Activated CD8-positive, alpha-beta T cell treated with anti-CD3 and anti-CD28 coated beads for 36 hours (primary cell): Measurements from ENCODE around the gene SLC38A10. TPM values are rescaled to one million over a fixed set of nuclear protein-coding genes. Genes with fewer than 3 reads are reported as not detected.

Experiments used
- ATAC-seq: fragments of 200-7000 bp; cut with Tn5 transposase; one replicate; pipeline ENCODE4 v1.10.0; 2021; ENCODE audit warnings: mild to moderate bottlenecking, moderate library complexity
- CTCF ChIA-PET: fragments of 350-600 bp; sonication (Branson Sonifier 250); formaldehyde crosslinking; loops from one replicate; lab custom pipeline; 2021; ENCODE audit warnings: antibody characterized with exemption; lab: Charles Lee
- POLR2A ChIA-PET: fragments of 350-600 bp; sonication (Branson Sonifier 250); formaldehyde crosslinking; loops from one replicate; lab custom pipeline; 2021; ENCODE audit warnings: antibody characterized with exemption; lab: Charles Lee
- DNase-seq: peaks from one replicate; pipeline ENCODE4 v3.0.0-alpha.2; 2020
- H3K27ac Mint-ChIP-seq: one replicate; pipeline ENCODE4 v1.8.0; 2021; ENCODE audit warnings: mild to moderate bottlenecking, mixed read lengths
- H3K27me3 Mint-ChIP-seq: one replicate; pipeline ENCODE4 v1.8.0; 2021; ENCODE audit warnings: mixed read lengths
- H3K36me3 Mint-ChIP-seq: one replicate; pipeline ENCODE4 v1.8.0; 2021; ENCODE audit warnings: low read depth, mixed read lengths
- H3K4me1 Mint-ChIP-seq: one replicate; pipeline ENCODE4 v1.8.0; 2021; ENCODE audit warnings: low read depth, mixed read lengths
- H3K4me3 Mint-ChIP-seq: one replicate; pipeline ENCODE4 v1.8.0; 2021; ENCODE audit warnings: mild to moderate bottlenecking, moderate library complexity, mixed read lengths
- H3K9me3 Mint-ChIP-seq: one replicate; pipeline ENCODE4 v1.8.0; 2021; ENCODE audit warnings: mixed read lengths
- CTCF ChIP-seq: fragments of 200-600 bp; IDR thresholded peaks from one replicate; pipeline ENCODE4 v1.8.0; 2022; ENCODE audit warnings: antibody characterized with exemption, mild to moderate bottlenecking
- intact Hi-C: fragments of 100-400 bp; cut with micrococcal nuclease; formaldehyde crosslinking; loops from one replicate; pipeline ENCODE4 v1.10.0; 2022
- total RNA-seq, 2 experiments: library from RNA; stranded (reverse); gene quantifications; one replicate each; pipeline ENCODE4 v1.2.3, GENCODE V29; 2021

SLC38A10 gene
- total RNA-seq, 2 experiments from 2014 or later = 42.7 to 45.4 TPM

- Mint-ChIP-seq H3K9me3 (no peaks in the 10 kb centered on the region), H3K27me3 (no peaks in the 10 kb centered on the region), H3K36me3 (peaks cover 2% of the 10 kb centered on the region), H3K4me3 (no peak overlapping the region), H3K4me1 (no peaks in the 10 kb centered on the region), H3K27ac (no peak overlapping the region)
- TF ChIP-seq CTCF = no peak
- intact Hi-C loops = no loop called here
- no peak for ATAC-seq
- POLR2A ChIA-PET = interaction anchor here (0.8 to 1.2 kb wide), 2 partner anchors 22 to 272 kb away, joined by 3 read pairs; no protein-coding TSS in a partner anchor
- CTCF ChIA-PET = no interaction called here
- no peak for DNase-seq
Measured at GRCh38 chr17:81261582-81262336, 33.3 kb downstream of the SLC38A10 start.

GRCh38 chr17:81261096-81261495 lies 34.0 kb downstream of the SLC38A10 start:
- Mint-ChIP-seq H3K36me3 (peaks cover 2% of the 10 kb centered on the region), H3K4me3 (no peak overlapping the region), H3K9me3 (no peaks in the 10 kb centered on the region), H3K27ac (no peak overlapping the region), H3K27me3 (no peaks in the 10 kb centered on the region), H3K4me1 (no peaks in the 10 kb centered on the region)
- intact Hi-C loops = no loop called here
- ChIA-PET CTCF (no interaction called here), POLR2A (interaction anchor here (0.9 to 1.2 kb wide), 2 partner anchors 10 to 273 kb away, joined by 3 to 4 read pairs; no protein-coding TSS in a partner anchor)
- no peak for TF ChIP-seq CTCF
- DNase-seq = no peak
- no peak for ATAC-seq

GRCh38 chr17:81260641-81261040 lies 34.5 kb downstream of the SLC38A10 start:
- Mint-ChIP-seq H3K4me1 (no peaks in the 10 kb centered on the region), H3K36me3 (peaks cover 2% of the 10 kb centered on the region), H3K4me3 (no peak overlapping the region), H3K9me3 (no peaks in the 10 kb centered on the region), H3K27ac (no peak overlapping the region), H3K27me3 (no peaks in the 10 kb centered on the region)
- intact Hi-C loops = no loop called here
- TF ChIP-seq CTCF = no peak
- ChIA-PET POLR2A (interaction anchor here (0.9 to 1.2 kb wide), 2 partner anchors 11 to 273 kb away, joined by 3 to 4 read pairs; no protein-coding TSS in a partner anchor), CTCF (no interaction called here)
- ATAC-seq = no peak
- DNase-seq = no peak

- DNase-seq = no peak
- TF ChIP-seq CTCF = no peak
Measured at GRCh38 chr17:81260171-81260570, 34.9 kb downstream of the SLC38A10 start.

GRCh38 chr17:81259058-81259605 lies 36.0 kb downstream of the SLC38A10 start:
- ChIA-PET CTCF (no interaction called here), POLR2A (interaction anchor here (1.0 kb wide), 1 partner anchor 227 kb away, joined by 3 read pairs; no protein-coding TSS in a partner anchor)
- Mint-ChIP-seq H3K27ac (no peak overlapping the region), H3K4me3 (no peak overlapping the region), H3K9me3 (no peaks in the 10 kb centered on the region), H3K4me1 (no peaks in the 10 kb centered on the region), H3K36me3 (no peaks in the 10 kb centered on the region), H3K27me3 (no peaks in the 10 kb centered on the region)
- no peak for DNase-seq
- no peak for ATAC-seq
- no peak for TF ChIP-seq CTCF
- intact Hi-C loops = no loop called here

More at GRCh38 chr17:81260171-81260570, 34.9 kb downstream of the SLC38A10 start:
- Mint-ChIP-seq H3K36me3 (no peaks in the 10 kb centered on the region), H3K27ac (no peak overlapping the region), H3K4me1 (no peaks in the 10 kb centered on the region), H3K4me3 (no peak overlapping the region), H3K27me3 (no peaks in the 10 kb centered on the region), H3K9me3 (no peaks in the 10 kb centered on the region)
- intact Hi-C loops = no loop called here
- ChIA-PET POLR2A (interaction anchor here (1.2 kb wide), 1 partner anchor 274 kb away, joined by 3 read pairs; no protein-coding TSS in a partner anchor), CTCF (no interaction called here)
- ATAC-seq = no peak
